ENCODE results near the gene SUOX. TPM values are rescaled to one million over a fixed set of nuclear protein-coding genes. Genes with fewer than 3 reads are reported as not detected.

Gene SUOX
- total RNA-seq, 1 experiment from 2014 or later, result 18.0 TPM

DNA sequence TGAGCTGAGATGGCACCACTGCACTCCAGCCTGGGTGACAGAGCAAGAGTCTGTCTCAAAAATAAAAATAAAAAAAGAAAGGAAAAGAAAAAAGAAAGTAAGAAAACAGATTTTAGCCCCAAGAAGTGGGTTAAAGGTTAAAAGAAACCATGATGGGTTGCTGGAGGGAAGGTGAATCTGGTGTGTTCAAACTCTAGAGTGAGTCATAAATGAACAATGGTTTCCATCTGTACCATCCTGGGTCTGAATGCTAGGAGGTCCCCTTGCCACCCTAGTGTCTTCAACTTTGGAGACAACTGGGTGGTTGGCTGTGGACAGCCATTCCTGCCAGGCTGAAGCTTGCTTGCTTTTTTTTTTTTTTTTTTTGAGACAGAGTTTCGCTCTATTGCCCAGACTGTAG is 43.1 kb downstream of the SUOX start:
- no peak overlapping the region for H2AFZ ChIP-seq (ENCODE audit: low read length)
- CTCF ChIA-PET, result interaction anchor here (1.0 kb wide), 1 partner anchor 43 kb away, joined by 3 read pairs; the partner anchor contains the start of gene SUOX
- intact Hi-C loops (cut with micrococcal nuclease), result loop anchor here (2.0 kb wide), 1 partner anchor 67 kb away; no protein-coding TSS in a partner anchor

DNA sequence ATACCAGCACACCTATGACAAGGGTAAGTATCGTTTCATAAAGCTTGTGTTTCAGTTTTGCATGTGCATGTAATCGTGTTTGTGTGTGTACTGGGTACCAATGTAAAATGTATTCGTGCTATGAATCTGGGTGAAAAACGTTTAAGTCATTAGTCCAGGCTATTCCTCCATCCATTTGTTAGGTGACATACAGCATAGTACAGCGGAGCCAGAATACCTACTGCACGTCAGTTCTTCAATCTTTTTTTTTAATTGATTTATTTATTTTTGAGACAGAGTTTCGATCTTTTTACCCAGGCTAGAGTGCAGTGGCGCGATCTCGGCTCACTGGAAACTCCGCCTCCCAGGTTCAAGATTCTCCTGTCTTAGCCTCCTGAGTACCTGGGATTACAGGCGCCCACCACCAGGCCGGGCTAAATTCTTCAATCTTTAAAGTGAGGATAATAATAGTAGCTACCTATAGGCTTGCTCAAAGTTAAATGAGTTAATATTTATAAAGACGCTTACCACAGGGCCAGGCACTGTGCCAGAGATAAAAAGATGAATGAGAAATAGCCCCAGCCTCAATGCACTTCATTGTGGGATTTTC is 44.0 kb downstream of the SUOX start:
- H3K9me3 ChIP-seq (ENCODE audit: low read length), result no peaks in the 10 kb centered on the region
- peaks cover 17% of the 10 kb centered on the region for H4K20me1 ChIP-seq (ENCODE audit: low read length)
- TF ChIP-seq EZH2 (IDR thresholded peaks at IDR 0.05; ENCODE audit: low read length, unreplicated experiment) (no peak), EZH2phosphoT487 (IDR thresholded peaks at IDR 0.05; ENCODE audit: borderline replicate concordance, low read length) (no peak)
- TF ChIP-seq, protein P1, sequence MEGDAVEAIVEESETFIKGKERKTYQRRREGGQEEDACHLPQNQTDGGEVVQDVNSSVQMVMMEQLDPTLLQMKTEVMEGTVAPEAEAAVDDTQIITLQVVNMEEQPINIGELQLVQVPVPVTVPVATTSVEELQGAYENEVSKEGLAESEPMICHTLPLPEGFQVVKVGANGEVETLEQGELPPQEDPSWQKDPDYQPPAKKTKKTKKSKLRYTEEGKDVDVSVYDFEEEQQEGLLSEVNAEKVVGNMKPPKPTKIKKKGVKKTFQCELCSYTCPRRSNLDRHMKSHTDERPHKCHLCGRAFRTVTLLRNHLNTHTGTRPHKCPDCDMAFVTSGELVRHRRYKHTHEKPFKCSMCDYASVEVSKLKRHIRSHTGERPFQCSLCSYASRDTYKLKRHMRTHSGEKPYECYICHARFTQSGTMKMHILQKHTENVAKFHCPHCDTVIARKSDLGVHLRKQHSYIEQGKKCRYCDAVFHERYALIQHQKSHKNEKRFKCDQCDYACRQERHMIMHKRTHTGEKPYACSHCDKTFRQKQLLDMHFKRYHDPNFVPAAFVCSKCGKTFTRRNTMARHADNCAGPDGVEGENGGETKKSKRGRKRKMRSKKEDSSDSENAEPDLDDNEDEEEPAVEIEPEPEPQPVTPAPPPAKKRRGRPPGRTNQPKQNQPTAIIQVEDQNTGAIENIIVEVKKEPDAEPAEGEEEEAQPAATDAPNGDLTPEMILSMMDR (conservative IDR thresholded peaks at IDR 0.05; ENCODE audit: low read depth, low read length), result no peak
- H3K27me3 ChIP-seq (ENCODE audit: low read length), result no peaks in the 10 kb centered on the region
- peaks cover 24% of the 10 kb centered on the region for H3K36me3 ChIP-seq (ENCODE audit: low read depth, low read length)
- peaks cover 19% of the 10 kb centered on the region for H3K4me1 ChIP-seq (ENCODE audit: insufficient read depth, low read length)
- DNase-seq (no peak), ATAC-seq (peak; percentile 2; the same call in 1 of the 2 replicates)
- H3K27ac ChIP-seq (ENCODE audit: low read length), result peak overlapping the region; percentile 55
- CTCF ChIA-PET, result interaction anchor here (1.0 kb wide), 1 partner anchor 44 kb away, joined by 3 read pairs; the partner anchor contains the start of gene SUOX
- intact Hi-C loops (cut with micrococcal nuclease), result loop anchor here (1.0 to 2.0 kb wide), 3 partner anchors 44 to 85 kb away; partner anchors contain the start of gene SUOX
- H3K9me2 ChIP-seq (replicated peaks; ENCODE audit: low read length), result no peaks in the 10 kb centered on the region
- BruUV-seq (replicated peaks), result TSS peak; percentile 86
- H2AFZ ChIP-seq (ENCODE audit: low read length), result peak overlapping the region; percentile 77
- POLR2A ChIA-PET (ENCODE audit: unreplicated experiment), result no interaction called here
- H3F3A ChIP-seq (ENCODE audit: low read length, unreplicated experiment), result peaks cover 15% of the 10 kb centered on the region
- H3K4me2 ChIP-seq (ENCODE audit: low read length), result peak overlapping the region; percentile 91
- peak overlapping the region; percentile 66 for H3K4me3 ChIP-seq (ENCODE audit: low read length)
- H3K79me2 ChIP-seq (ENCODE audit: low read length), result peaks cover 24% of the 10 kb centered on the region
- peak overlapping the region; percentile 68 for H3K9ac ChIP-seq (ENCODE audit: low read length)

More for the DNA sequence above, 43.1 kb downstream of the SUOX start:
- H3K9ac ChIP-seq (ENCODE audit: low read length), result no peak overlapping the region
- H3K4me1 ChIP-seq (ENCODE audit: insufficient read depth, low read length), result peaks cover 19% of the 10 kb centered on the region
- H3K27ac ChIP-seq (ENCODE audit: low read length), result no peak overlapping the region
- peaks cover 17% of the 10 kb centered on the region for H4K20me1 ChIP-seq (ENCODE audit: low read length)
- H3K27me3 ChIP-seq (ENCODE audit: low read length), result no peaks in the 10 kb centered on the region
- DNase-seq (no peak), ATAC-seq (no peak)
- TF ChIP-seq EZH2 (IDR thresholded peaks at IDR 0.05; ENCODE audit: low read length, unreplicated experiment), result no peak
- TF ChIP-seq EZH2phosphoT487 (IDR thresholded peaks at IDR 0.05; ENCODE audit: borderline replicate concordance, low read length), result no peak
- TF ChIP-seq, protein P1 (conservative IDR thresholded peaks at IDR 0.05; ENCODE audit: low read depth, low read length), result no peak
- POLR2A ChIA-PET (ENCODE audit: unreplicated experiment), result no interaction called here
- H3K79me2 ChIP-seq (ENCODE audit: low read length), result peaks cover 24% of the 10 kb centered on the region
- H3F3A ChIP-seq (ENCODE audit: low read length, unreplicated experiment), result peaks cover 8% of the 10 kb centered on the region
- no peak overlapping the region for H3K4me3 ChIP-seq (ENCODE audit: low read length)
- H3K9me3 ChIP-seq (ENCODE audit: low read length), result no peaks in the 10 kb centered on the region
- no TSS peak for BruUV-seq (replicated peaks)
- no peak overlapping the region for H3K4me2 ChIP-seq (ENCODE audit: low read length)
- no peaks in the 10 kb centered on the region for H3K9me2 ChIP-seq (replicated peaks; ENCODE audit: low read length)
- H3K36me3 ChIP-seq (ENCODE audit: low read depth, low read length), result peaks cover 24% of the 10 kb centered on the region
